ENCODE measurements around the gene ADRA1B.

GRCh38 chr5:159993194-159993593 is 76.9 kb downstream of the ADRA1B start:
- TF ChIP-seq POLR2AphosphoS5 (IDR thresholded peaks at IDR 0.05; ENCODE audit: low read depth, low read length) (no peak), REST (IDR thresholded peaks at IDR 0.05; ENCODE audit: insufficient read depth in 1 of 2, low read depth in 2 of 2, low read length in 2 of 2) (no peak)
